K562 (cell line): ENCODE results near the gene CDH5.

ENCODE experiments used
- BDP1 ChIP-seq: IDR thresholded peaks from 3 replicates; pipeline ENCODE4 v1.6.1; 2011; ENCODE audit not compliant: insufficient read length, insufficient read depth
- HDAC6 ChIP-seq: IDR thresholded peaks from 2 replicates; pipeline ENCODE4 v1.6.1; 2012; ENCODE audit warnings: low read depth, mild to moderate bottlenecking, control low read depth, inconsistent platforms, low read length, moderate library complexity
- MYC ChIP-seq, 2 experiments: fragments of 250-450 bp in 1 of 2; sonication (Bioruptor Pico) in 1 of 2; IDR thresholded peaks; 2 replicates each; pipeline versions ENCODE4 v1.5.1 to v1.6.1; 2012 to 2021; ENCODE audit warnings: low read depth in 2 of 2, borderline replicate concordance in 1 of 2, improper control_type of control experiment in 1 of 2, low read length in 1 of 2, mild to moderate bottlenecking in 1 of 2, moderate library complexity in 1 of 2
- POLR2A ChIP-seq: fragments of 450-650 bp; conservative IDR thresholded peaks from 2 replicates; pipeline ENCODE4 v1.6.1; 2016
- RAD21 ChIP-seq, 2 experiments: fragments of 250-450 bp in 1 of 2; fragments of 450-650 bp in 1 of 2; sonication (Bioruptor Pico) in 1 of 2; formaldehyde crosslinking in 1 of 2; IDR thresholded peaks in 1 of 2; conservative IDR thresholded peaks in 1 of 2; 2 replicates each; pipeline versions ENCODE4 v1.4.0 to v1.8.0; 2020 to 2022; ENCODE audit warnings: mild to moderate bottlenecking in 2 of 2, moderate library complexity in 1 of 2
- UBTF ChIP-seq, 2 experiments: IDR thresholded peaks; 2 replicates each; pipeline ENCODE4 v1.6.1; 2012; ENCODE audit warnings: improper control_type of control experiment in 2 of 2, low read depth in 2 of 2, low read length in 2 of 2, borderline replicate concordance in 1 of 2

DNA sequence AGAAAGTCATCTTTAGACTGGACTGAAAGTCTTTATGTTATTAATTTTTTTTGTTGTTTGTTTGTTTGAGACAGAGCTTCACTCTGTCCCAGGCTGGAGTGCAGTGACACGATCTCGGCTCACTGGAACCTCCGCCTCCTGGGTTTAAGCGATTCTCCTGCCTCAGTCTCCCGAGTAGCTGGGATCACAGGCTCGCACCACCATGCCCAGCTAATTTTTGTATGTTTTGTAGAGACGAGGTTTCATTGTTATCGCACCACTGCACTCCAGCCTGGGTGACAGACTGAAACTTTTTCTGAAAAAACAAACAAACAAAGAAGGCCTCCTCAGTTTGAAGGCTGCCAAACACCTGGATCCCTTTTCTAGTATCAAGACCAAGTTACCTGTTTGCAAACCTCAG is 65.3 kb downstream of the CDH5 start:
- no peak for TF ChIP-seq UBTF (IDR thresholded peaks at IDR 0.05; ENCODE audit: borderline replicate concordance in 1 of 2, low read depth in 2 of 2, low read length in 2 of 2)
- TF ChIP-seq POLR2A = no peak
- TF ChIP-seq HDAC6 = no peak
- no peak for TF ChIP-seq MYC (IDR thresholded peaks at IDR 0.05; ENCODE audit: low read depth, low read length)
- no peak for TF ChIP-seq MYC (CRISPR knock-in tag; IDR thresholded peaks at IDR 0.05; ENCODE audit: borderline replicate concordance, low read depth)
- TF ChIP-seq RAD21 (CRISPR knock-in tag; conservative IDR thresholded peaks at IDR 0.05 in 1 of 2, IDR thresholded peaks at IDR 0.05 in 1 of 2) = no peak
- TF ChIP-seq BDP1 = no peak
